GM19324 (cell line): ENCODE results near the gene TMEM60.
A peak's percentile ranks its signal among the peaks of the same experiment; 100 is the strongest.
"Not testable (repeated sequence)": the region's sequence is repeated elsewhere in the genome, so short reads cannot be mapped to it uniquely, and the experiment has no call there.

Experiments
- ATAC-seq: cut with Tn5 transposase; IDR thresholded peaks from one replicate; pipeline ENCODE4 v1.9.1; 2021; ENCODE audit warnings: mild to moderate bottlenecking, moderate library complexity; ENCODE audit not compliant: unreplicated experiment, low FRiP score

The TMEM60 gene

GRCh38 chr7:77798394-77799077 is at the start of gene TMEM60, which contains the start of gene PHTF2:
TMEM60 (minus strand) TSS chr7:77798434; CDS start chr7:77794373, 4,061 bp downstream.
PHTF2 (plus strand) TSS chr7:77798773.
- ATAC-seq = peak; percentile 96

GRCh38 chr7:77846317-77847092 is 48.3 kb upstream of the TMEM60 start:
- ATAC-seq = no peak

GRCh38 chr7:77843194-77843593 is 45.0 kb upstream of the TMEM60 start:
- no peak for ATAC-seq

- ATAC-seq = no peak
Measured at GRCh38 chr7:77839919-77840318, 41.7 kb upstream of the TMEM60 start.

- no peak for ATAC-seq
Measured at GRCh38 chr7:77838929-77839491, 40.8 kb upstream of the TMEM60 start.

GRCh38 chr7:77837966-77838365 is 39.7 kb upstream of the TMEM60 start:
- ATAC-seq = no peak

GRCh38 chr7:77837275-77837674 is 39.0 kb upstream of the TMEM60 start:
- no peak for ATAC-seq

- not testable (repeated sequence) for ATAC-seq
Measured at GRCh38 chr7:77836425-77836824, 38.2 kb upstream of the TMEM60 start.

GRCh38 chr7:77833136-77833535 is 34.9 kb upstream of the TMEM60 start:
- no peak for ATAC-seq

GRCh38 chr7:77831953-77832352 is 33.7 kb upstream of the TMEM60 start:
- no peak for ATAC-seq

- no peak for ATAC-seq
Measured at GRCh38 chr7:77831481-77831880, 33.2 kb upstream of the TMEM60 start.

- no peak for ATAC-seq
Measured at GRCh38 chr7:77830649-77831355, 32.6 kb upstream of the TMEM60 start.

- ATAC-seq = no peak
Measured at GRCh38 chr7:77827999-77828398, 29.8 kb upstream of the TMEM60 start.

GRCh38 chr7:77826300-77826699 is 28.1 kb upstream of the TMEM60 start:
- no peak for ATAC-seq

GRCh38 chr7:77825131-77825530 is 26.9 kb upstream of the TMEM60 start:
- no peak for ATAC-seq

- no peak for ATAC-seq
Measured at GRCh38 chr7:77824636-77825035, 26.4 kb upstream of the TMEM60 start.

- ATAC-seq = no peak
Measured at GRCh38 chr7:77823787-77824186, 25.6 kb upstream of the TMEM60 start.

GRCh38 chr7:77822269-77822668 is 24.0 kb upstream of the TMEM60 start:
- no peak for ATAC-seq

- ATAC-seq = no peak
Measured at GRCh38 chr7:77820967-77821366, 22.7 kb upstream of the TMEM60 start.

- no peak for ATAC-seq
Measured at GRCh38 chr7:77819021-77819420, 20.8 kb upstream of the TMEM60 start.

GRCh38 chr7:77813180-77813579 is 14.9 kb upstream of the TMEM60 start:
- ATAC-seq = no peak
